Measurements from ENCODE around the gene PDE1A.

DNA sequence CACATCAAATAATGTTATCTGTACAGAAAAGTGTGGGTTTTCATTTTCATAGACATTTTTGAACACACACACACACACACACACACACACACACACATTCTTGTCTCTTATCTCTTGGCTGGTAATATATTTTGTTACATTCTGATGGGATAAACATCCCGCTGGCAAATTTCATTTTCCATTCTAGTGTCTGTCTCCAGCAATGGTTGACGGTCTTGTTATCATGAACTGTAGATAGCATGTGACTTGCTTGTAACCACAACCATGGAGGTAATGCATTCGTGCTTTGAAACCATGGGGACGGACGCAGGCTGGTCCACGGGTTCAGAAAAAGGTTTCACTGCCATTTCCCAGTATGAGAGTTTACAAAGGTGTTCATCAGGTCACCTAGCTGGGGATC lies 284.8 kb downstream of the PDE1A start:
- TF ChIP-seq, protein P1, sequence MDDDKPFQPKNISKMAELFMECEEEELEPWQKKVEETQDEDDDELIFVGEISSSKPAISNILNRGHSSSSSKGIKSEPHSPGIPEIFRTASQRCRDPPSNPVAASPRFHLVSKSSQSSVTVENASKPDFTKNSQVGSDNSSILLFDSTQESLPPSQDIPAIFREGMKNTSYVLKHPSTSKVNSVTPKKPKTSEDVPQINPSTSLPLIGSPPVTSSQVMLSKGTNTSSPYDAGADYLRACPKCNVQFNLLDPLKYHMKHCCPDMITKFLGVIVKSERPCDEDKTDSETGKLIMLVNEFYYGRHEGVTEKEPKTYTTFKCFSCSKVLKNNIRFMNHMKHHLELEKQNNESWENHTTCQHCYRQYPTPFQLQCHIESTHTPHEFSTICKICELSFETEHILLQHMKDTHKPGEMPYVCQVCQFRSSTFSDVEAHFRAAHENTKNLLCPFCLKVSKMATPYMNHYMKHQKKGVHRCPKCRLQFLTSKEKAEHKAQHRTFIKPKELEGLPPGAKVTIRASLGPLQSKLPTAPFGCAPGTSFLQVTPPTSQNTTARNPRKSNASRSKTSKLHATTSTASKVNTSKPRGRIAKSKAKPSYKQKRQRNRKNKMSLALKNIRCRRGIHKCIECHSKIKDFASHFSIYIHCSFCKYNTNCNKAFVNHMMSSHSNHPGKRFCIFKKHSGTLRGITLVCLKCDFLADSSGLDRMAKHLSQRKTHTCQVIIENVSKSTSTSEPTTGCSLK (tag by site-specific recombination; IDR thresholded peaks at IDR 0.05): no peak
- TF ChIP-seq, protein P2, sequence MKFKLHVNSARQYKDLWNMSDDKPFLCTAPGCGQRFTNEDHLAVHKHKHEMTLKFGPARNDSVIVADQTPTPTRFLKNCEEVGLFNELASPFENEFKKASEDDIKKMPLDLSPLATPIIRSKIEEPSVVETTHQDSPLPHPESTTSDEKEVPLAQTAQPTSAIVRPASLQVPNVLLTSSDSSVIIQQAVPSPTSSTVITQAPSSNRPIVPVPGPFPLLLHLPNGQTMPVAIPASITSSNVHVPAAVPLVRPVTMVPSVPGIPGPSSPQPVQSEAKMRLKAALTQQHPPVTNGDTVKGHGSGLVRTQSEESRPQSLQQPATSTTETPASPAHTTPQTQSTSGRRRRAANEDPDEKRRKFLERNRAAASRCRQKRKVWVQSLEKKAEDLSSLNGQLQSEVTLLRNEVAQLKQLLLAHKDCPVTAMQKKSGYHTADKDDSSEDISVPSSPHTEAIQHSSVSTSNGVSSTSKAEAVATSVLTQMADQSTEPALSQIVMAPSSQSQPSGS (tag by site-specific recombination; IDR thresholded peaks at IDR 0.05; ENCODE audit: low read depth): no peak
- TF ChIP-seq, protein P3, sequence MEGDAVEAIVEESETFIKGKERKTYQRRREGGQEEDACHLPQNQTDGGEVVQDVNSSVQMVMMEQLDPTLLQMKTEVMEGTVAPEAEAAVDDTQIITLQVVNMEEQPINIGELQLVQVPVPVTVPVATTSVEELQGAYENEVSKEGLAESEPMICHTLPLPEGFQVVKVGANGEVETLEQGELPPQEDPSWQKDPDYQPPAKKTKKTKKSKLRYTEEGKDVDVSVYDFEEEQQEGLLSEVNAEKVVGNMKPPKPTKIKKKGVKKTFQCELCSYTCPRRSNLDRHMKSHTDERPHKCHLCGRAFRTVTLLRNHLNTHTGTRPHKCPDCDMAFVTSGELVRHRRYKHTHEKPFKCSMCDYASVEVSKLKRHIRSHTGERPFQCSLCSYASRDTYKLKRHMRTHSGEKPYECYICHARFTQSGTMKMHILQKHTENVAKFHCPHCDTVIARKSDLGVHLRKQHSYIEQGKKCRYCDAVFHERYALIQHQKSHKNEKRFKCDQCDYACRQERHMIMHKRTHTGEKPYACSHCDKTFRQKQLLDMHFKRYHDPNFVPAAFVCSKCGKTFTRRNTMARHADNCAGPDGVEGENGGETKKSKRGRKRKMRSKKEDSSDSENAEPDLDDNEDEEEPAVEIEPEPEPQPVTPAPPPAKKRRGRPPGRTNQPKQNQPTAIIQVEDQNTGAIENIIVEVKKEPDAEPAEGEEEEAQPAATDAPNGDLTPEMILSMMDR (tag by site-specific recombination; IDR thresholded peaks at IDR 0.05): no peak
- no peak for TF ChIP-seq ZNF510 (tag by site-specific recombination; IDR thresholded peaks at IDR 0.05; ENCODE audit: insufficient replicate concordance)
- TF ChIP-seq REPIN1 (tag by site-specific recombination; IDR thresholded peaks at IDR 0.05; ENCODE audit: low read depth): no peak
- TF ChIP-seq ZBTB1 (tag by site-specific recombination; IDR thresholded peaks at IDR 0.05): no peak
- TF ChIP-seq, protein P4, sequence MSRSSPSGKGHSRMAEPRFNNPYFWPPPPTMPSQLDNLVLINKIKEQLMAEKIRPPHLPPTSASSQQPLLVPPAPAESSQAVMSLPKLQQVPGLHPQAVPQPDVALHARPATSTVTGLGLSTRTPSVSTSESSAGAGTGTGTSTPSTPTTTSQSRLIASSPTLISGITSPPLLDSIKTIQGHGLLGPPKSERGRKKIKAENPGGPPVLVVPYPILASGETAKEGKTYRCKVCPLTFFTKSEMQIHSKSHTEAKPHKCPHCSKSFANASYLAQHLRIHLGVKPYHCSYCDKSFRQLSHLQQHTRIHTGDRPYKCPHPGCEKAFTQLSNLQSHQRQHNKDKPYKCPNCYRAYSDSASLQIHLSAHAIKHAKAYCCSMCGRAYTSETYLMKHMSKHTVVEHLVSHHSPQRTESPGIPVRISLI (tag by site-specific recombination; IDR thresholded peaks at IDR 0.05): no peak
- TF ChIP-seq, protein P5, sequence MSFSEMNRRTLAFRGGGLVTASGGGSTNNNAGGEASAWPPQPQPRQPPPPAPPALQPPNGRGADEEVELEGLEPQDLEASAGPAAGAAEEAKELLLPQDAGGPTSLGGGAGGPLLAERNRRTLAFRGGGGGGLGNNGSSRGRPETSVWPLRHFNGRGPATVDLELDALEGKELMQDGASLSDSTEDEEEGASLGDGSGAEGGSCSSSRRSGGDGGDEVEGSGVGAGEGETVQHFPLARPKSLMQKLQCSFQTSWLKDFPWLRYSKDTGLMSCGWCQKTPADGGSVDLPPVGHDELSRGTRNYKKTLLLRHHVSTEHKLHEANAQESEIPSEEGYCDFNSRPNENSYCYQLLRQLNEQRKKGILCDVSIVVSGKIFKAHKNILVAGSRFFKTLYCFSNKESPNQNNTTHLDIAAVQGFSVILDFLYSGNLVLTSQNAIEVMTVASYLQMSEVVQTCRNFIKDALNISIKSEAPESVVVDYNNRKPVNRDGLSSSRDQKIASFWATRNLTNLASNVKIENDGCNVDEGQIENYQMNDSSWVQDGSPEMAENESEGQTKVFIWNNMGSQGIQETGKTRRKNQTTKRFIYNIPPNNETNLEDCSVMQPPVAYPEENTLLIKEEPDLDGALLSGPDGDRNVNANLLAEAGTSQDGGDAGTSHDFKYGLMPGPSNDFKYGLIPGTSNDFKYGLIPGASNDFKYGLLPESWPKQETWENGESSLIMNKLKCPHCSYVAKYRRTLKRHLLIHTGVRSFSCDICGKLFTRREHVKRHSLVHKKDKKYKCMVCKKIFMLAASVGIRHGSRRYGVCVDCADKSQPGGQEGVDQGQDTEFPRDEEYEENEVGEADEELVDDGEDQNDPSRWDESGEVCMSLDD (tag by site-specific recombination; IDR thresholded peaks at IDR 0.05): no peak
- TF ChIP-seq, protein P6, sequence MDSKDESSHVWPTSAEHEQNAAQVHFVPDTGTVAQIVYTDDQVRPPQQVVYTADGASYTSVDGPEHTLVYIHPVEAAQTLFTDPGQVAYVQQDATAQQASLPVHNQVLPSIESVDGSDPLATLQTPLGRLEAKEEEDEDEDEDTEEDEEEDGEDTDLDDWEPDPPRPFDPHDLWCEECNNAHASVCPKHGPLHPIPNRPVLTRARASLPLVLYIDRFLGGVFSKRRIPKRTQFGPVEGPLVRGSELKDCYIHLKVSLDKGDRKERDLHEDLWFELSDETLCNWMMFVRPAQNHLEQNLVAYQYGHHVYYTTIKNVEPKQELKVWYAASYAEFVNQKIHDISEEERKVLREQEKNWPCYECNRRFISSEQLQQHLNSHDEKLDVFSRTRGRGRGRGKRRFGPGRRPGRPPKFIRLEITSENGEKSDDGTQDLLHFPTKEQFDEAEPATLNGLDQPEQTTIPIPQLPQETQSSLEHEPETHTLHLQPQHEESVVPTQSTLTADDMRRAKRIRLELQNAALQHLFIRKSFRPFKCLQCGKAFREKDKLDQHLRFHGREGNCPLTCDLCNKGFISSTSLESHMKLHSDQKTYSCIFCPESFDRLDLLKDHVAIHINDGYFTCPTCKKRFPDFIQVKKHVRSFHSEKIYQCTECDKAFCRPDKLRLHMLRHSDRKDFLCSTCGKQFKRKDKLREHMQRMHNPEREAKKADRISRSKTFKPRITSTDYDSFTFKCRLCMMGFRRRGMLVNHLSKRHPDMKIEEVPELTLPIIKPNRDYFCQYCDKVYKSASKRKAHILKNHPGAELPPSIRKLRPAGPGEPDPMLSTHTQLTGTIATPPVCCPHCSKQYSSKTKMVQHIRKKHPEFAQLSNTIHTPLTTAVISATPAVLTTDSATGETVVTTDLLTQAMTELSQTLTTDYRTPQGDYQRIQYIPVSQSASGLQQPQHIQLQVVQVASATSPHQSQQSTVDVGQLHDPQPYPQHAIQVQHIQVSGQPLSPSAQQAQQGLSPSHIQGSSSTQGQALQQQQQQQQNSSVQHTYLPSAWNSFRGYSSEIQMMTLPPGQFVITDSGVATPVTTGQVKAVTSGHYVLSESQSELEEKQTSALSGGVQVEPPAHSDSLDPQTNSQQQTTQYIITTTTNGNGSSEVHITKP (tag by site-specific recombination; IDR thresholded peaks at IDR 0.05): no peak
- TF ChIP-seq, protein P7, sequence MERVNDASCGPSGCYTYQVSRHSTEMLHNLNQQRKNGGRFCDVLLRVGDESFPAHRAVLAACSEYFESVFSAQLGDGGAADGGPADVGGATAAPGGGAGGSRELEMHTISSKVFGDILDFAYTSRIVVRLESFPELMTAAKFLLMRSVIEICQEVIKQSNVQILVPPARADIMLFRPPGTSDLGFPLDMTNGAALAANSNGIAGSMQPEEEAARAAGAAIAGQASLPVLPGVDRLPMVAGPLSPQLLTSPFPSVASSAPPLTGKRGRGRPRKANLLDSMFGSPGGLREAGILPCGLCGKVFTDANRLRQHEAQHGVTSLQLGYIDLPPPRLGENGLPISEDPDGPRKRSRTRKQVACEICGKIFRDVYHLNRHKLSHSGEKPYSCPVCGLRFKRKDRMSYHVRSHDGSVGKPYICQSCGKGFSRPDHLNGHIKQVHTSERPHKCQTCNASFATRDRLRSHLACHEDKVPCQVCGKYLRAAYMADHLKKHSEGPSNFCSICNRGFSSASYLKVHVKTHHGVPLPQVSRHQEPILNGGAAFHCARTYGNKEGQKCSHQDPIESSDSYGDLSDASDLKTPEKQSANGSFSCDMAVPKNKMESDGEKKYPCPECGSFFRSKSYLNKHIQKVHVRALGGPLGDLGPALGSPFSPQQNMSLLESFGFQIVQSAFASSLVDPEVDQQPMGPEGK (tag by site-specific recombination; IDR thresholded peaks at IDR 0.05): no peak
- no peak for TF ChIP-seq GLI2 (tag by site-specific recombination; IDR thresholded peaks at IDR 0.05; ENCODE audit: borderline replicate concordance, low read depth)
- no peak for TF ChIP-seq ZNF140 (tag by site-specific recombination; IDR thresholded peaks at IDR 0.05)
- no peak for TF ChIP-seq ZNF473 (tag by site-specific recombination; IDR thresholded peaks at IDR 0.05)
